Mesothelial cell of epicardium (in vitro differentiated cells): Measurements from ENCODE around the gene CBL. TPM values are rescaled to one million over a fixed set of nuclear protein-coding genes. Genes with fewer than 3 reads are reported as not detected.
A peak's percentile ranks its signal among the peaks of the same experiment; 100 is the strongest.

ENCODE experiments used
- DNase-seq, 2 experiments: peaks; one replicate each; pipeline ENCODE4 v3.0.0; 2021; ENCODE audit warnings: low spot score in 2 of 2; ENCODE audit not compliant: unreplicated experiment in 2 of 2
- H3K27ac Mint-ChIP-seq: 2 replicates; pipeline ENCODE4 v1.8.0; 2021; ENCODE audit warnings: mixed read lengths
- H3K27me3 Mint-ChIP-seq: 2 replicates; pipeline ENCODE4 v1.8.0; 2021; ENCODE audit warnings: low read depth, mixed read lengths
- H3K36me3 Mint-ChIP-seq: 2 replicates; pipeline ENCODE4 v1.8.0; 2021; ENCODE audit warnings: mixed read lengths
- H3K4me1 Mint-ChIP-seq: 2 replicates; pipeline ENCODE4 v1.8.0; 2021; ENCODE audit warnings: mixed read lengths
- H3K4me3 Mint-ChIP-seq: 2 replicates; pipeline ENCODE4 v1.8.0; 2021; ENCODE audit warnings: mild to moderate bottlenecking, moderate library complexity, mixed read lengths
- H3K9me3 Mint-ChIP-seq: 2 replicates; pipeline ENCODE4 v1.8.0; 2021; ENCODE audit warnings: mixed read lengths
- microRNA-seq: library from miRNA; unstranded; fragments of <30 nt; microRNA quantifications from one replicate; pipeline ENCODE4 v1.2.0, GENCODE V29; 2021; ENCODE audit warnings: inconsistent platforms, mixed read lengths
- total RNA-seq: library from RNA; stranded (reverse); gene quantifications from 3 replicates; pipeline ENCODE4 v1.2.1, GENCODE V29; 2021
- TF ChIP-seq, protein P1 (sequence below): fragments of 200-600 bp; sonication (generic); IDR thresholded peaks from one replicate; pipeline ENCODE4 v1.5.0; 2021; ENCODE audit warnings: antibody characterized with exemption; ENCODE audit not compliant: unreplicated experiment

CBL gene
- total RNA-seq, 1 donor from 2014 or later, result 27.5 TPM

DNA sequence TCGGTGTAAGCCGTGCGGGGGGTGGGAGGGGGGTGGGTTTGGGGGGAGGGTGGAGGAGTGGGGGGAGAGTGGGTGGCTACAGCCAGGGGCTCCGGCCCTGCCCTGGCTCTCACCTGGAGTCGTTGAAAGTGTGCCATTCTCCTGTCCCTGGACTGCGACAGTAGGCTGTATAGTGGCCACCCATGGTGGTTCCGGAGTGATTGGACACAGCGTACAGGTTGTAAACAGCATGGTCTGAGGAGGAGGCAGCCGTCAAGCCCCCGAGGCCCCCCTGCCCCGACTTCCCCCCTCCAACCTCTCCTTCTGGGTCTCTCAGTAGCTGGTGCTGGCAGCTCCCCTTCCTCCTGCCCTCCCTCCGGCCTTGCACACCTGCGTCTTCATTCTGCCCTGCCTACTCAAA is 150.9 kb downstream of the CBL start:
- H3K27ac Mint-ChIP-seq, result peak overlapping the region; percentile 43
- no peaks in the 10 kb centered on the region for H3K9me3 Mint-ChIP-seq
- H3K4me3 Mint-ChIP-seq, result peak overlapping the region; percentile 49
- H3K4me1 Mint-ChIP-seq, result peaks cover 41% of the 10 kb centered on the region
- TF ChIP-seq, protein P1, sequence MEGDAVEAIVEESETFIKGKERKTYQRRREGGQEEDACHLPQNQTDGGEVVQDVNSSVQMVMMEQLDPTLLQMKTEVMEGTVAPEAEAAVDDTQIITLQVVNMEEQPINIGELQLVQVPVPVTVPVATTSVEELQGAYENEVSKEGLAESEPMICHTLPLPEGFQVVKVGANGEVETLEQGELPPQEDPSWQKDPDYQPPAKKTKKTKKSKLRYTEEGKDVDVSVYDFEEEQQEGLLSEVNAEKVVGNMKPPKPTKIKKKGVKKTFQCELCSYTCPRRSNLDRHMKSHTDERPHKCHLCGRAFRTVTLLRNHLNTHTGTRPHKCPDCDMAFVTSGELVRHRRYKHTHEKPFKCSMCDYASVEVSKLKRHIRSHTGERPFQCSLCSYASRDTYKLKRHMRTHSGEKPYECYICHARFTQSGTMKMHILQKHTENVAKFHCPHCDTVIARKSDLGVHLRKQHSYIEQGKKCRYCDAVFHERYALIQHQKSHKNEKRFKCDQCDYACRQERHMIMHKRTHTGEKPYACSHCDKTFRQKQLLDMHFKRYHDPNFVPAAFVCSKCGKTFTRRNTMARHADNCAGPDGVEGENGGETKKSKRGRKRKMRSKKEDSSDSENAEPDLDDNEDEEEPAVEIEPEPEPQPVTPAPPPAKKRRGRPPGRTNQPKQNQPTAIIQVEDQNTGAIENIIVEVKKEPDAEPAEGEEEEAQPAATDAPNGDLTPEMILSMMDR, result no peak
- no peaks in the 10 kb centered on the region for H3K27me3 Mint-ChIP-seq
- no peak for DNase-seq
- H3K36me3 Mint-ChIP-seq, result peaks cover 17% of the 10 kb centered on the region

Small RNA genes within 50 kb of the gene (microRNA-seq; reads per million reads assigned to microRNA genes)
- gene MIR6756, result not detected

Other genes starting within 250 kb of the CBL start
- gene FOXR1, start 234.6 kb upstream of the CBL start, total RNA-seq, result not detected in 3 replicates
- gene CENATAC, start 208.2 kb upstream of the CBL start, total RNA-seq, result 65.7 to 69.1 TPM (median 66.3 TPM) in 3 replicates
- gene RPS25, start 188.0 kb upstream of the CBL start, total RNA-seq, result 1,201 to 1,234 TPM (median 1,218 TPM) in 3 replicates
- gene TRAPPC4, start 187.6 kb upstream of the CBL start, total RNA-seq, result 53.9 to 56.5 TPM (median 54.5 TPM) in 3 replicates
- gene SLC37A4, start 175.5 kb upstream of the CBL start, total RNA-seq, result 29.6 to 35.3 TPM (median 33.2 TPM) in 3 replicates
- 131 to 142 TPM (median 133 TPM) in 3 replicates for gene HYOU1, start 149.1 kb upstream of the CBL start, total RNA-seq
- 32.5 to 35.2 TPM (median 32.6 TPM) in 3 replicates for gene VPS11, start 138.5 kb upstream of the CBL start, total RNA-seq
- 28.0 to 29.1 TPM (median 28.1 TPM) in 3 replicates for gene HMBS, start 121.5 kb upstream of the CBL start, total RNA-seq
- 38.2 to 47.7 TPM (median 44.9 TPM) in 3 replicates for gene DPAGT1, start 104.5 kb upstream of the CBL start, total RNA-seq
- gene C2CD2L, start 99.0 kb upstream of the CBL start, total RNA-seq, result 8.7 to 10.5 TPM (median 10.0 TPM) in 3 replicates
- gene HINFP, start 84.8 kb upstream of the CBL start, total RNA-seq, result 32.8 to 36.7 TPM (median 34.4 TPM) in 3 replicates
- 1.9 to 2.6 TPM (median 2.0 TPM) in 3 replicates for gene ABCG4, start 57.3 kb upstream of the CBL start, total RNA-seq
- gene NLRX1, start 37.6 kb upstream of the CBL start, total RNA-seq, result 21.2 to 21.9 TPM (median 21.8 TPM) in 3 replicates
- gene NHERF4, start 20.9 kb upstream of the CBL start, total RNA-seq, result 0.42 to 0.67 TPM (median 0.66 TPM) in 3 replicates
- 25.9 to 28.2 TPM (median 26.7 TPM) in 3 replicates for gene MCAM, start 110.8 kb downstream of the CBL start, total RNA-seq
- 36.1 to 37.1 TPM (median 36.2 TPM) in 3 replicates for gene RNF26, start 128.2 kb downstream of the CBL start, total RNA-seq
- gene C1QTNF5, start 134.5 kb downstream of the CBL start, total RNA-seq, result 24.1 to 25.0 TPM (median 24.4 TPM) in 3 replicates
- gene MFRP, start 140.4 kb downstream of the CBL start, total RNA-seq, result not detected in 3 replicates
- 12.4 to 13.2 TPM (median 13.1 TPM) in 3 replicates for gene USP2, start 175.4 kb downstream of the CBL start, total RNA-seq
- 121 to 127 TPM (median 121 TPM) in 3 replicates for gene THY1, start 216.8 kb downstream of the CBL start, total RNA-seq